GM20431 (cell line): ENCODE data around the gene UBXN1.

Experiments used
- in situ Hi-C: fragments of 300-500 bp; cut with MseI, MboI; formaldehyde crosslinking; loops from one replicate; pipeline ENCODE4 v1.15.0; 2020; ENCODE audit warnings: low sequenced_read_pairs; ENCODE audit not compliant: unreplicated experiment

UBXN1 gene

GRCh38 chr11:62648185-62648966, 30.5 kb downstream of the UBXN1 start:
- in situ Hi-C loops: no loop called here

DNA sequence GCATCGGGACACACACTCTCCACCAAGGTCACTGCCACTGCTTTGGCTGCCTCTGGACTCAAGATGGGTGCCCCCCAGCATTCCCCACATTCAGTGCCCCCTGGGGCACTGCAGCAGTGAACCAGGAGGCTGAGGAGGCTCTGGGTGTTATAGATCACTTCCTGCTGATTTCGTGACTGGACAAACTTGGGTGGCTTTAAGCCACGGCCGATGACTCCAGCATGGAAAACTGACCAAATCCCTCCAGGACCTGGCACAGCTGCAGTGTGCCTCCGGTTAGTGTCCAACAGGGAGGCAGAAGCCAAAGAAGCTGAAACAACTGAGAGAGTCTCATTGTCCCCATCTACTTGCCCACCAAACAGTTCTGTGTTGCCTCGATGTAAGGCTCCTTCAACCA, 31.3 kb downstream of the UBXN1 start:
- in situ Hi-C loops: no loop called here

- in situ Hi-C loops: no loop called here
Observed at GRCh38 chr11:62646825-62647608, 31.9 kb downstream of the UBXN1 start.

- in situ Hi-C loops: no loop called here
Observed at GRCh38 chr11:62645946-62646824, 32.7 kb downstream of the UBXN1 start, which contains the start of gene GANAB. TSS of gene GANAB (minus strand) at chr11:62646613. CDS start at chr11:62646599, 14 bp downstream.

- in situ Hi-C loops: no loop called here
Observed at GRCh38 chr11:62645671-62645945, 33.3 kb downstream of the UBXN1 start.

DNA sequence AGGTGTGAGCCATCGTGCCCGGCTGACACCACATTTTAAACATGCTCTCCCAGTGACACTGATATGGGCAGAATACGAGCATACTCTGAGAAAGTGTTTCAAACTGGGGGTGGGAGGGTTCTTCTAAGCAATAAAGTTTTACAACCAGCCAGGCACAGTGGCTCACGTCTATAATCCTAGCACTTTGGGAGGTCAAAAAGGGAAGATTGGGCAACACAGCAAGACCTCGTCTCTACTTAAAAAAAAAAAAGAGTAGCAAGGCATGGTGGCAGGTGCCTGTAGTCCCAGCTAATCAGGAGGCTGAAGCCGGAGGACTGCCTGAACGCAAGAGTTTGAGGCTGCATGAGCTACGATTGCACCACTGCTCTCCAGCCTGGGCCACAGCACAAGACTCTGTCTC, 34.7 kb downstream of the UBXN1 start:
- in situ Hi-C loops: no loop called here

- in situ Hi-C loops: no loop called here
Observed at GRCh38 chr11:62632492-62632891, 46.4 kb downstream of the UBXN1 start.

DNA sequence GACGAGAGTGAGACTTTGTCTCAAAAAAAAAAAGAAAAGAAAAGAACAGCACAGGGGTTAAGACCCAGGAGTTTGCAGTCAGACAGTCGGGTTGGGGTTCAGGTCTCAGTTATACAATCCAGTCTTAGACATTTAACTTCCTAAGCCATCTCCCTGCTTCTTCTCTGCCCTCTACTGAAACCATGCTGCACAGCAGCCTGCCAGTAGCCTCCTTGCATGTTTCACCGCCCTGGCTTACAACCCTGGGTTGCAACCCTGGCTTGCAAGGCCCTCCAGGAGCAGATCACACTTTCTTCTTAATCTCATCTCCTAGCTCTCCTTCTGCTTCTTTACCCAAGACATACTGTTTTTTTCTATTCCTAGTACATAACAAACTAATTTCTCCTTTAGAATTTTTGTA, 51.2 kb downstream of the UBXN1 start:
- in situ Hi-C loops: no loop called here
